SU-DHL-6 (cell line): ENCODE data around the gene SLC34A3.

Experiments
- H2AFZ ChIP-seq: fragments of 200-600 bp; sonication (generic); 2 replicates; pipeline ENCODE4 v1.6.1; 2014; ENCODE audit warnings: low read depth, mild to moderate bottlenecking, moderate library complexity, mixed read lengths, antibody characterized with exemption, low read length; ENCODE audit not compliant: severe bottlenecking
- H3F3A ChIP-seq: fragments of 200-600 bp; shearing (Covaris generic); 2 replicates; pipeline ENCODE4 v1.6.0; 2016; ENCODE audit warnings: antibody characterized with exemption, mild to moderate bottlenecking; ENCODE audit not compliant: insufficient read depth
- H3K27ac ChIP-seq: fragments of 200-600 bp; sonication (generic); 2 replicates; pipeline ENCODE4 v1.5.1; 2016; ENCODE audit warnings: low read depth, mild to moderate bottlenecking, low read length, moderate library complexity, mixed read lengths
- H3K27me3 ChIP-seq: fragments of 200-600 bp; sonication (generic), shearing (Covaris generic); 2 replicates; pipeline ENCODE4 v1.6.0; 2014; ENCODE audit warnings: mild to moderate bottlenecking, low read length
- H3K36me3 ChIP-seq: fragments of 200-600 bp; sonication (generic); 2 replicates; pipeline ENCODE4 v1.6.1; 2014; ENCODE audit warnings: mild to moderate bottlenecking, low read length, mixed read lengths
- H3K4me2 ChIP-seq: fragments of 300-600, 200-600 bp; shearing (Covaris generic), sonication (generic); 2 replicates; pipeline ENCODE4 v1.6.0; 2014; ENCODE audit warnings: low read length, low read depth, mild to moderate bottlenecking; ENCODE audit not compliant: poor library complexity, severe bottlenecking
- H3K4me3 ChIP-seq: fragments of 200-600 bp; sonication (generic); 2 replicates; pipeline ENCODE4 v1.5.1; 2014; ENCODE audit warnings: antibody characterized with exemption, low read length, mild to moderate bottlenecking, mixed read lengths; ENCODE audit not compliant: insufficient read depth, poor library complexity, severe bottlenecking
- H3K79me2 ChIP-seq: fragments of 200-600 bp; sonication (generic); 2 replicates; pipeline ENCODE4 v1.6.1; 2014; ENCODE audit warnings: mild to moderate bottlenecking, low read length, moderate library complexity; ENCODE audit not compliant: insufficient read depth
- H3K9ac ChIP-seq: fragments of 200-600 bp; sonication (generic); 2 replicates; pipeline ENCODE4 v1.7.0; 2014; ENCODE audit warnings: mild to moderate bottlenecking, low read length
- H3K9me2 ChIP-seq: fragments of 200-600 bp; sonication (generic); replicated peaks from 2 replicates; pipeline ENCODE4 v1.6.1; 2014; ENCODE audit warnings: low read length; ENCODE audit not compliant: insufficient read depth
- H3K9me3 ChIP-seq: fragments of 200-600 bp; sonication (generic); 2 replicates; pipeline ENCODE4 v1.6.1; 2014; ENCODE audit warnings: low read length, mixed read lengths; ENCODE audit not compliant: insufficient read depth
- H4K20me1 ChIP-seq: fragments of 200-600 bp; sonication (generic); 2 replicates; pipeline ENCODE4 v1.6.1; 2014; ENCODE audit warnings: low read depth, mild to moderate bottlenecking, antibody characterized with exemption, low read length, moderate library complexity, mixed read lengths
- EZH2phosphoT487 ChIP-seq: fragments of 200-600 bp; sonication (generic), shearing (Covaris generic); conservative IDR thresholded peaks from 2 replicates; pipeline ENCODE4 v1.6.1; 2018; ENCODE audit warnings: mild to moderate bottlenecking, antibody characterized with exemption, low read length, moderate library complexity, mixed read lengths
- TF ChIP-seq, protein P1 (sequence below): fragments of 200-600 bp; sonication (generic); IDR thresholded peaks from one replicate; pipeline ENCODE4 v1.5.1; 2017; ENCODE audit warnings: antibody characterized with exemption, mild to moderate bottlenecking, low read length, moderate library complexity; ENCODE audit not compliant: insufficient read depth, poor library complexity, severe bottlenecking

The SLC34A3 gene

DNA sequence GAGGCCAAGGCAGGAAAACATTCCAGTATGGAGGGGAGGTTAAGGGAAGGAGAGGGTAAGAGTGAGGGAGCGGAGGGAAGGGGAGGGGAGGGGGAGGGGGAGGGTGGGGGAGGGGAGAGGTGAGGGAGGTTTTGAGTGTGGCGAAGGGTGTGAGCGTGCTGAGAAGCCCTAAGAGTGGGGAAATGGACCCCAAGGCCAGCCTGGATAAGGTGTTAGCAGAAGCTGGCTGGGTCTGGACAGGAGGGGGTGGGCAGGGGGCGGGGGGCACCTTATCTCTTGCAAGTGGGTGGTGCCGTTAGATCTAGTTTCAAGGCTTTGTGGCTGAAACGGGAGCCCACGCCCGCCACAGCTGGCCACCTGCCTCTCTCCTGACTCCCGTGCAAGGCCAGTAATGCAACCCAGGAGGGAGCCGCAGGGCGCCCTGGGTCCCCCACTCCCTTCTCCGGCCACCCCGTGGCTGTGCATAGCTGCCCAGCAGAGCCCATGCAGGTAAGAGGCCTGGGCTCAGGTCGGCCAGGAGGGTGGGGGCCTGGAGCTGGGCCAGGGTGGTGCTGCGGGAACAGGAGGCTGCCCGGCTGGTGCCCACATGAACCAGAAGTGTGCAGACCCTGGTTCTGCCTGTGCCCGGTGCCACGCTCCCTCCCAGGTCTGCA lies 2.7 kb upstream of the SLC34A3 start:
- Histone ChIP-seq H3K4me3 (no peak overlapping the region), H3K9ac (no peak overlapping the region)

DNA sequence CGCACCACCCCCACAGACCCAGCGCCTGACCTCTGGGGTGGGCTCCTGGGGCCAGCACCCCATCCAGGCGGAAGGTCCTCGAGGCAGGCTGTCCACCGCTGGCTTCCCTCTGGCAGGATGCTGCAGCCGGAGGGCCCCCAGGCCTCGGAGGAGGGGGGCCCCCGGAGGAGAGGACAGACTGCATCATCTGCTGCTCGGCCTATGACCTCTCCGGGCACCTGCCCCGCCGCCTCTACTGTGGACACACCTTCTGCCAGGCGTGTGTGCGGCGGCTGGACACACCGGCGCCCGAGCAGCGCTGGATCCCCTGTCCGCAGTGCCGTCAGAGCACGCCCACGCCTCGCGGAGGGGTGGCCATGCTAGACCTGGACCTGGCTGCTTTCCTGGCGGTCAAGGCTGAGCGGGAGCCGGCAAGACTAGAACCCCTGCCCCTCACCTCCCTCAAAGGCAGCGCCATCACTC lies 2.2 kb upstream of the SLC34A3 start:
- Histone ChIP-seq H3K9ac (no peak overlapping the region), H3K79me2 (no peaks in the 10 kb centered on the region), H3K27ac (no peak overlapping the region), H3K4me3 (no peak overlapping the region), H4K20me1 (no peaks in the 10 kb centered on the region), H3K36me3 (no peaks in the 10 kb centered on the region), H3K9me3 (no peaks in the 10 kb centered on the region), H3F3A (no peaks in the 10 kb centered on the region), H3K27me3 (no peaks in the 10 kb centered on the region), H3K9me2 (no peaks in the 10 kb centered on the region), H3K4me2 (no peak overlapping the region), H2AFZ (no peak overlapping the region)
- no peak for TF ChIP-seq EZH2phosphoT487
- TF ChIP-seq, protein P1, sequence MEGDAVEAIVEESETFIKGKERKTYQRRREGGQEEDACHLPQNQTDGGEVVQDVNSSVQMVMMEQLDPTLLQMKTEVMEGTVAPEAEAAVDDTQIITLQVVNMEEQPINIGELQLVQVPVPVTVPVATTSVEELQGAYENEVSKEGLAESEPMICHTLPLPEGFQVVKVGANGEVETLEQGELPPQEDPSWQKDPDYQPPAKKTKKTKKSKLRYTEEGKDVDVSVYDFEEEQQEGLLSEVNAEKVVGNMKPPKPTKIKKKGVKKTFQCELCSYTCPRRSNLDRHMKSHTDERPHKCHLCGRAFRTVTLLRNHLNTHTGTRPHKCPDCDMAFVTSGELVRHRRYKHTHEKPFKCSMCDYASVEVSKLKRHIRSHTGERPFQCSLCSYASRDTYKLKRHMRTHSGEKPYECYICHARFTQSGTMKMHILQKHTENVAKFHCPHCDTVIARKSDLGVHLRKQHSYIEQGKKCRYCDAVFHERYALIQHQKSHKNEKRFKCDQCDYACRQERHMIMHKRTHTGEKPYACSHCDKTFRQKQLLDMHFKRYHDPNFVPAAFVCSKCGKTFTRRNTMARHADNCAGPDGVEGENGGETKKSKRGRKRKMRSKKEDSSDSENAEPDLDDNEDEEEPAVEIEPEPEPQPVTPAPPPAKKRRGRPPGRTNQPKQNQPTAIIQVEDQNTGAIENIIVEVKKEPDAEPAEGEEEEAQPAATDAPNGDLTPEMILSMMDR: no peak

More for the DNA sequence above, 2.7 kb upstream of the SLC34A3 start:
- Histone ChIP-seq H3K9me3 (no peaks in the 10 kb centered on the region), H3K36me3 (no peaks in the 10 kb centered on the region), H2AFZ (no peak overlapping the region), H3K79me2 (no peaks in the 10 kb centered on the region), H3K27ac (no peak overlapping the region), H4K20me1 (no peaks in the 10 kb centered on the region), H3K4me2 (no peak overlapping the region), H3K9me2 (no peaks in the 10 kb centered on the region), H3K27me3 (no peaks in the 10 kb centered on the region), H3F3A (no peaks in the 10 kb centered on the region)
- TF ChIP-seq, protein P1: no peak
- no peak for TF ChIP-seq EZH2phosphoT487

DNA sequence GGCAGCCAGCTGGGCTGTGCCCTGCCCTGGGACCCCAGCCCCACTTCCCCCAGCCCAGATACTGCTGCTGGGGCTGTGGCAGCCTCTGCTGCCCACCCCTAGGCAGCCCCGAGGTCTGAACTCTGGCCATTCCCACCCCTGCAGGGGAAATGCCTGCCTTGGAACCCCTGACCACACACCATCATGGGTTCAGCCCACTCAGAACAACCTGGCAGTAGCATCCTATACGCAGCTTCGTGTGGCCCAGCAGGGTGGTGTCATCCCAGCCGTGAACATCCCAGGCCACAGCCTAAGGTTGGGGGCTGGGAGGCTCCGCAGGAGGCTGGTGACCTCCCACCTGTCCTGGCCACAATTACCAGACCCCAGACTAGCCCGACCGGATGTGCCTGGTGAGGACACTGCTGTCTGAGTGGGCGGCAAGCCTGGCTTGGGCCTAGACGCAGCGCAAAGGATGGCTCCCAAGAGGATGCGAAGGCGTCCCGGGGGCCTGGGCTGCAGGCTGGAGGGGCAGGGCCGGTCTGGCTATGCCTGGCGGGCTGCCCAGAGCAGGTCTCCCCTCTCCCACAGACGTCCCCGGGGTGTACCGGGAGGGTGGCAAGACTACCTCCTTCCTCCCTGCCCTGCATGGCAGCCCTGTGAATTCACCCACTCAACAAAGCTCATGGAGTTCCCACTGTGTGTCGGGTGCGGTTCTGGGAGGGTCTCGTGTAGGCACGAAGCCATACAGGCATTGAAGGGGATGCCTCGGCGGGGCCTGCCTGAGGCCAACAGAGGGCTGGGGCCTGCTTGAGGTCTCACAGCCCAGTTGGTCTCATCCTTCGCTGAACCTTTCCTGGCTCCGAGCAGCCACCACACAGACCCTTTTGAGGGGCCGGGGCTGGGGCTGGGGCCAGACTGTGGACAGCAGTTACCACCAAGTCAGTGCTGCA lies 1.5 kb upstream of the SLC34A3 start:
- no peaks in the 10 kb centered on the region for H3K9me3 ChIP-seq
- H3K27ac ChIP-seq: no peak overlapping the region
- H3K4me3 ChIP-seq: no peak overlapping the region

More for the DNA sequence above, 1.5 kb upstream of the SLC34A3 start:
- H2AFZ ChIP-seq: no peak overlapping the region
- H3K27me3 ChIP-seq: no peaks in the 10 kb centered on the region
- no peak overlapping the region for H3K9ac ChIP-seq
- H3K79me2 ChIP-seq: no peaks in the 10 kb centered on the region
- no peaks in the 10 kb centered on the region for H4K20me1 ChIP-seq
- H3K9me2 ChIP-seq: no peaks in the 10 kb centered on the region
- H3K36me3 ChIP-seq: no peaks in the 10 kb centered on the region
- no peak overlapping the region for H3K4me2 ChIP-seq
- TF ChIP-seq, protein P1: no peak
- no peak for TF ChIP-seq EZH2phosphoT487
- no peaks in the 10 kb centered on the region for H3F3A ChIP-seq
